H9 (cell line): Measurements from ENCODE around the gene CEACAM16. TPM values are rescaled to one million over a fixed set of nuclear protein-coding genes. Genes with fewer than 3 reads are reported as not detected.

ENCODE experiments used
- DNase-seq: peaks from one replicate; pipeline ENCODE4 v3.0.0-alpha.2; 2017
- H2AFZ ChIP-seq: one replicate; pipeline ENCODE4 v1.6.1; 2013; ENCODE audit warnings: mild to moderate bottlenecking, low read length, control low read depth, moderate library complexity
- H2AK5ac ChIP-seq: 2 replicates; pipeline ENCODE4 v1.6.1; 2013; ENCODE audit warnings: low read length, control low read depth, mixed read lengths; ENCODE audit not compliant: insufficient read length
- H2BK120ac ChIP-seq: one replicate; pipeline ENCODE4 v1.6.1; 2013; ENCODE audit warnings: low read depth, mild to moderate bottlenecking, low read length, control low read depth, inconsistent platforms; ENCODE audit not compliant: poor library complexity, severe bottlenecking
- H2BK12ac ChIP-seq: 2 replicates; pipeline ENCODE4 v1.6.1; 2013; ENCODE audit warnings: low read length, control low read depth, mixed read lengths, low read depth; ENCODE audit not compliant: insufficient read length
- H2BK15ac ChIP-seq: 2 replicates; pipeline ENCODE4 v1.6.1; 2013; ENCODE audit warnings: low read depth, low read length, control low read depth
- H2BK20ac ChIP-seq: one replicate; pipeline ENCODE4 v1.6.1; 2013; ENCODE audit warnings: low read depth, mild to moderate bottlenecking, low read length, control low read depth, inconsistent platforms; ENCODE audit not compliant: poor library complexity, severe bottlenecking
- H2BK5ac ChIP-seq: 2 replicates; pipeline ENCODE4 v1.6.1; 2013; ENCODE audit warnings: low read length, control low read depth, mixed read lengths; ENCODE audit not compliant: insufficient read length
- H3K14ac ChIP-seq: 2 replicates; pipeline ENCODE4 v1.6.1; 2013; ENCODE audit warnings: low read length, control low read depth; ENCODE audit not compliant: insufficient read depth
- H3K18ac ChIP-seq: 2 replicates; pipeline ENCODE4 v1.6.1; 2013; ENCODE audit warnings: low read depth, mild to moderate bottlenecking, mixed read lengths, low read length, control low read depth; ENCODE audit not compliant: insufficient read length
- H3K23ac ChIP-seq: 2 replicates; pipeline ENCODE4 v1.6.1; 2013; ENCODE audit warnings: low read length, control low read depth, mixed read lengths, low read depth; ENCODE audit not compliant: insufficient read length
- H3K23me2 ChIP-seq: 2 replicates; pipeline ENCODE4 v1.6.1; 2013; ENCODE audit warnings: low read depth, mild to moderate bottlenecking, mixed read lengths, low read length, control low read depth; ENCODE audit not compliant: insufficient read length, poor library complexity, severe bottlenecking
- H3K27ac ChIP-seq: 2 replicates; pipeline ENCODE4 v1.5.1; 2013; ENCODE audit warnings: low read length, control low read depth, mixed read lengths, low read depth; ENCODE audit not compliant: insufficient read length
- H3K27me3 ChIP-seq: 2 replicates; pipeline ENCODE4 v1.6.1; 2013; ENCODE audit warnings: low read length, control low read depth, inconsistent platforms; ENCODE audit not compliant: insufficient read depth
- H3K4ac ChIP-seq: 2 replicates; pipeline ENCODE4 v1.6.1; 2013; ENCODE audit warnings: low read depth, mild to moderate bottlenecking, control low read depth, inconsistent platforms, low read length, moderate library complexity
- H3K4me1 ChIP-seq: 2 replicates; pipeline ENCODE4 v1.6.1; 2013; ENCODE audit warnings: low read length, control low read depth, inconsistent platforms; ENCODE audit not compliant: insufficient read depth
- H3K4me2 ChIP-seq: 2 replicates; pipeline ENCODE4 v1.6.1; 2013; ENCODE audit warnings: low read length, control low read depth, mixed read lengths; ENCODE audit not compliant: insufficient read length, insufficient read depth
- H3K56ac ChIP-seq: 2 replicates; pipeline ENCODE4 v1.6.1; 2013; ENCODE audit warnings: low read depth, mild to moderate bottlenecking, mixed read lengths, low read length, control low read depth; ENCODE audit not compliant: insufficient read length
- H3K79me1 ChIP-seq: 2 replicates; pipeline ENCODE4 v1.6.1; 2013; ENCODE audit warnings: low read depth, mild to moderate bottlenecking, moderate library complexity, low read length, control low read depth, inconsistent platforms; ENCODE audit not compliant: insufficient read depth, poor library complexity, severe bottlenecking
- H3K79me2 ChIP-seq: 2 replicates; pipeline ENCODE4 v1.6.1; 2013; ENCODE audit warnings: low read length, control low read depth, inconsistent platforms; ENCODE audit not compliant: insufficient read depth
- H3K9ac ChIP-seq: 2 replicates; pipeline ENCODE4 v1.6.1; 2013; ENCODE audit warnings: low read length, control low read depth, mixed read lengths; ENCODE audit not compliant: insufficient read length; ENCODE audit errors: extremely low read depth
- H3K9me3 ChIP-seq: one replicate; pipeline ENCODE4 v1.6.1; 2013; ENCODE audit warnings: low read depth, low read length, inconsistent platforms; ENCODE audit not compliant: control insufficient read depth
- H3T11ph ChIP-seq: one replicate; pipeline ENCODE4 v1.6.1; 2013; ENCODE audit warnings: mild to moderate bottlenecking, low read length, control low read depth, inconsistent platforms
- H4K20me1 ChIP-seq: one replicate; pipeline ENCODE4 v1.6.1; 2013; ENCODE audit not compliant: control insufficient read depth, insufficient read length, insufficient read depth
- H4K5ac ChIP-seq: 2 replicates; pipeline ENCODE4 v1.6.1; 2013; ENCODE audit warnings: low read depth, mild to moderate bottlenecking, mixed read lengths, low read length, control low read depth; ENCODE audit not compliant: insufficient read length
- H4K8ac ChIP-seq: replicated peaks from 2 replicates; pipeline ENCODE4 v1.6.1; 2013; ENCODE audit warnings: low read length, control low read depth, mixed read lengths, low read depth; ENCODE audit not compliant: insufficient read length
- H4K91ac ChIP-seq: 2 replicates; pipeline ENCODE4 v1.6.1; 2013; ENCODE audit warnings: low read depth, mild to moderate bottlenecking, moderate library complexity, mixed read lengths, low read length, control low read depth; ENCODE audit not compliant: insufficient read length
- H3K27ac Mint-ChIP-seq, 3 experiments: 2 replicates in 2 of 3; 3 replicates in 1 of 3; pipeline ENCODE4 v1.8.0; 2020 to 2021; ENCODE audit warnings: mixed read lengths in 3 of 3, mild to moderate bottlenecking in 1 of 3, moderate library complexity in 1 of 3
- H3K27me3 Mint-ChIP-seq: 2 replicates; pipeline ENCODE4 v1.8.0; 2021; ENCODE audit warnings: low read depth, mild to moderate bottlenecking, moderate library complexity, mixed read lengths
- H3K36me3 Mint-ChIP-seq, 3 experiments: 2 replicates in 2 of 3; 3 replicates in 1 of 3; pipeline ENCODE4 v1.8.0; 2020 to 2021; ENCODE audit warnings: low read depth in 3 of 3, mixed read lengths in 3 of 3; ENCODE audit not compliant: insufficient read depth in 1 of 3
- H3K4me1 Mint-ChIP-seq, 2 experiments: 2 replicates each; pipeline ENCODE4 v1.8.0; 2020; ENCODE audit warnings: mixed read lengths in 2 of 2
- H3K4me3 Mint-ChIP-seq, 2 experiments: 2 replicates in 1 of 2; 3 replicates in 1 of 2; pipeline ENCODE4 v1.8.0; 2020 to 2021; ENCODE audit warnings: mild to moderate bottlenecking in 2 of 2, mixed read lengths in 2 of 2, moderate library complexity in 1 of 2
- H3K9me3 Mint-ChIP-seq, 2 experiments: 2 replicates in 1 of 2; 3 replicates in 1 of 2; pipeline ENCODE4 v1.8.0; 2020; ENCODE audit warnings: mild to moderate bottlenecking in 2 of 2, mixed read lengths in 2 of 2, moderate library complexity in 1 of 2
- WGBS: extraction: QIAGEN DNeasy Blood & Tissue Kit; methylation state at CpG from one replicate; pipeline ENCODE4 v1.1.7; 2013; ENCODE audit warnings: missing lambda C conversion rate, low lambda C conversion rate, mixed read lengths; ENCODE audit not compliant: insufficient read length; ENCODE audit errors: extremely low coverage; 5-methylcytosine and 5-hydroxymethylcytosine counted together
- total RNA-seq: library from RNA; stranded (reverse); gene quantifications from 2 replicates; pipeline ENCODE4 v1.2.1, GENCODE V29; 2021
- TF ChIP-seq, protein P1 (sequence below): fragments of 200-600 bp; sonication (generic); conservative IDR thresholded peaks from 3 replicates; pipeline ENCODE4 v1.8.0; 2021; ENCODE audit warnings: antibody characterized with exemption, mild to moderate bottlenecking

The CEACAM16 gene
- total RNA-seq, 1 experiment from 2014 or later, result not detected

GRCh38 chr19:44697670-44698034, 1.3 kb upstream of the CEACAM16 start:
- TF ChIP-seq, protein P1, sequence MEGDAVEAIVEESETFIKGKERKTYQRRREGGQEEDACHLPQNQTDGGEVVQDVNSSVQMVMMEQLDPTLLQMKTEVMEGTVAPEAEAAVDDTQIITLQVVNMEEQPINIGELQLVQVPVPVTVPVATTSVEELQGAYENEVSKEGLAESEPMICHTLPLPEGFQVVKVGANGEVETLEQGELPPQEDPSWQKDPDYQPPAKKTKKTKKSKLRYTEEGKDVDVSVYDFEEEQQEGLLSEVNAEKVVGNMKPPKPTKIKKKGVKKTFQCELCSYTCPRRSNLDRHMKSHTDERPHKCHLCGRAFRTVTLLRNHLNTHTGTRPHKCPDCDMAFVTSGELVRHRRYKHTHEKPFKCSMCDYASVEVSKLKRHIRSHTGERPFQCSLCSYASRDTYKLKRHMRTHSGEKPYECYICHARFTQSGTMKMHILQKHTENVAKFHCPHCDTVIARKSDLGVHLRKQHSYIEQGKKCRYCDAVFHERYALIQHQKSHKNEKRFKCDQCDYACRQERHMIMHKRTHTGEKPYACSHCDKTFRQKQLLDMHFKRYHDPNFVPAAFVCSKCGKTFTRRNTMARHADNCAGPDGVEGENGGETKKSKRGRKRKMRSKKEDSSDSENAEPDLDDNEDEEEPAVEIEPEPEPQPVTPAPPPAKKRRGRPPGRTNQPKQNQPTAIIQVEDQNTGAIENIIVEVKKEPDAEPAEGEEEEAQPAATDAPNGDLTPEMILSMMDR, result no peak
- Mint-ChIP-seq H3K4me3 (no peak overlapping the region), H3K27me3 (peaks cover 7% of the 10 kb centered on the region), H3K27ac (peak overlapping the region in 1 of 3 experiments; percentile 11; a peak in 1 of 7 replicates), H3K4me1 (peaks cover 10% of the 10 kb centered on the region in 2 experiments), H3K36me3 (no peaks in the 10 kb centered on the region), H3K9me3 (no peaks in the 10 kb centered on the region)
- Histone ChIP-seq H4K91ac (no peak overlapping the region), H2BK5ac (no peak overlapping the region), H3K9ac (no peak overlapping the region), H2BK20ac (no peak overlapping the region), H3K4me2 (no peak overlapping the region), H3K27me3 (no peaks in the 10 kb centered on the region), H3K79me1 (no peaks in the 10 kb centered on the region), H4K20me1 (no peaks in the 10 kb centered on the region), H2AK5ac (no peak overlapping the region), H2BK120ac (no peak overlapping the region), H3K4me1 (no peaks in the 10 kb centered on the region), H2BK12ac (no peak overlapping the region), H3K27ac (no peak overlapping the region), H3K23ac (no peak overlapping the region), H2AFZ (no peak overlapping the region), H3K56ac (no peak overlapping the region), H3K9me3 (no peaks in the 10 kb centered on the region), H3K4ac (no peak overlapping the region), H3K79me2 (no peaks in the 10 kb centered on the region), H3T11ph (no peak overlapping the region), H2BK15ac (no peak overlapping the region), H3K23me2 (no peaks in the 10 kb centered on the region), H3K18ac (no peak overlapping the region), H3K14ac (no peak overlapping the region; the same call in 1 of the 2 replicates), H4K5ac (no peak overlapping the region), H4K8ac (no peak overlapping the region)
- no peak for DNase-seq
- no CpG with 5 or more reads among the region's 4 CpGs for WGBS
